Hematopoietic multipotent progenitor cell treated with erythropoietin and hydrocortisone succinate and interleukin-3 and kit ligand, for 8 days (in vitro differentiated cells): Measurements from ENCODE around the gene DYNLT1.
"Not testable (repeated sequence)": the region's sequence is repeated elsewhere in the genome, so short reads cannot be mapped to it uniquely, and the experiment has no call there.

ENCODE experiments used
- DNase-seq: peaks from one replicate; pipeline ENCODE4 v3.0.0-alpha.2; 2015

The DYNLT1 gene

DNA sequence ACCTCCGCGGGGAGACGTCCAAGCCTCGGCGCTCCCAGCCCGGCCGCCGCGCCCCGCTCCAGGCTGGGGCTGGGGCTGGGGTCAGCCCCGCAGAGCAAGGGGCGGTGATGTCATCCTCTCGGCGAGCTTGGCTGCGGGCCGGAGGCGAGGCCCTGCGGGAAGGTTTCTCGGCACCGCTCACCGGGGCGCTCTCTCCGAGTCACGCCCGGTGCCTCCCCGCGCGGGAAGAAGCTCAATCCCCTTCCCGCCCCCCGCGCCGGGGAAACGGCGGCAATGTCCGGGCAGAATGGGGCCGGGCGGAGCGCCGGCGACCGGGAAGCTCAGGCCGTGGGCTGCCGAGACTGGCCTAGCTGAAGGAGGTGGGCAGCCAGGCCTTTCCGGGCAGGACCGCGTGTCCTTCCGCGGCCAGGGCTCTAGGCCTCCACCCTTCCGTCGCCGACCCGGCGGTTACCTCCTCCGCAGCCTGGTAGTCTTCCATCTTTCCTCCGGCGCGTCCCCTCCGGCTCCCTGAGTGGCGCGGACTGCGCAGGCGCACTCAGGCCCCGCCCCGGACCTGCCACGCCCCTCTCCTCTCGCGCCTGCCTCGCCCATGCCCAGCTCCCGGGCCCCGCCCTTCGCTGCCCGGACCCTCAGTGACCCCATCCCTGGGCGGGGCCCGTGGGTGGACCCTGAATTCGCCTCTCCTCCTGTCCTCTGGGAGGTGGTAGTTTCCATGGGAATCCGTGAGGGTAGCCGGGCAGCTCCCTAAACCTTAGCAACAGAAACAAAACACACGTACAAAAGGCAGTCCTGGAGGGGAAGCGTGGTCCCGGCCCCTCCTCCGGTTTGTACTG is at the start of gene DYNLT1:
Gene DYNLT1, minus strand, starts transcription at position 513 of the 833 bp plus-strand sequence. Its CDS starts 35 bp downstream, at position 478.
- peak; percentile 86 for DNase-seq

DNA sequence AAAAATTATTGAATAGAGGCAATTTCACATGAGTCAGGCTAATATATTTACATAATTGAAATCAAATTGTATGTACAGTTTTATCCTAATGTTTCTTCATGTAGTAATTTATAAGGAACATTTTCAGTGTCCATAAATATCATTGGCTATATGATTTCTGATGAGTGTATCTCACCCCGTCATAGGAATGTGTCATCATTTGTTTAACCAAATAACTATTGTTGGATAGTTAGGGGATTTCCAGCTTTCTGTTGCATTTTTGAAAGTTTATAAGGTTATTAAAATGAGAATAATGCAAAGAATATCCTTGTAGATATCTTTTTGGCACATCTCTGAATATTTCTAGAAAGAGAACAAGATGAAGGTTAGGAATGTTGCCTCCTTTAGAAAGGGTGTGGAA is 44.3 kb upstream of the DYNLT1 start:
- no peak for DNase-seq

DNA sequence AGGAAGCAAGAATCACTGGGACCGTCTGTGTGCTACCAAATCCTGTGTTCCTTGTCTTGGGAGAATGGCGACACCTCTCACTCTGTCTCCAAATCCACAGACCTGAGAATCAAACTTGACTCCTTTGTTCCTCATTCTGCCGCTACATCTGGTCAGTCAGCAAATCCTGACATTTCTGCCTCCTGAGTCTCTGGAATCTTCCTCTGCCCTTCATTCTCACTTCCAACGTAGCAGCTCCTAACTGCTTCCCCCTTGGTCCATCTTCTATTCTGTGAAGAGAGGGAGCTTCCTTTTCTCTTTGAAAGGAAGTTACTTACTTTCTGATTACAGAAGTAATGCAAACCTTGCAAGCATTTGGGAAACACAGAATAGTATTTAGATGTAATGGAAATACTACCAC is 43.0 kb upstream of the DYNLT1 start:
- DNase-seq, result no peak

DNA sequence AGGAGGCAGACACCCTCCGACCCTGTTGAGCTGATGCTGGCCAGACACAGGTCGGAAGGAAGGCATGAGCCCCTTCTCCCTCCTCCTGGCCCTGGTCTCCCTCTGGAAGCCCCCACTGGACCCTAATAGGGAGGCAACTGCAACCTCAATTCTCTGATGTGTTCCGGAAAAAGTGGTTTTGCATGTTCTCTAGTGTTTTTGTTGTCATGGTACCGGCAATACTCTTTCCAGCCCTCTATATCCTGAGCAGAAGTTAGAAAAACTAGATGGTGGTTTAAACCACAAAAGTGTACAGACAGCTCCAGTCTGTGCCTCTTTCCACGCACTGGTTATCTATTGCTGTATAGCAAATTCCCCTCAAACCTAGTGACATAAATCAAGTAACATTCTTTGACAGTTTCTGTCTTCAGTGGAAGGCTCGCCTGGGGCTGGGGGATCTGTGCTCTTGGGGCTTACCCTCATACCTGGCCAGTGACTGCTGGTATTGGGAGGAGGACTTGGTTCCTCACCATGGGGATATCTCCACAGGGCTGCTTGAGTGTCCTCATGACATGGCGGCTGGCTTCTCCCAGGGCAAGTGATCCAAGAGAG is 42.3 kb upstream of the DYNLT1 start:
- DNase-seq, result peak; percentile 23

DNA sequence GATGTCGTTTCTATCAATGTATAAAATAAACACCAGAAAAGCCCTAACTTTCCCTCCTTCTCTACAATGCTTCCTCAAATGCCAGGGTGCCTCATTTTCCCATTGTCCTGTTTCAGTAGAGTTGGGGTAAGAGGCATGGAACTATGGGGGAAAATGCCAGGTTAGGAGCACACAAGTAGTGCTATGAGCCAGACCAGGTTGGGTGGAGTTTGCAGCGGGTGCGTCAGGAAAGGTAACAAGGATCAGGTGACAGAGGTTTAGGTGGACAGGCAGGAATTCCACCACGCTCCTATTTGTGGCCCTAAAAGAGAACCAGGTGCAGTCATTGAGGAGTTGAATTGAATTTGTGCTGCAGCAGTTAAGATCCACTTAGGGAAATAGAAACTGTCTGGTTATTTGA is 41.8 kb upstream of the DYNLT1 start:
- DNase-seq, result no peak

DNA sequence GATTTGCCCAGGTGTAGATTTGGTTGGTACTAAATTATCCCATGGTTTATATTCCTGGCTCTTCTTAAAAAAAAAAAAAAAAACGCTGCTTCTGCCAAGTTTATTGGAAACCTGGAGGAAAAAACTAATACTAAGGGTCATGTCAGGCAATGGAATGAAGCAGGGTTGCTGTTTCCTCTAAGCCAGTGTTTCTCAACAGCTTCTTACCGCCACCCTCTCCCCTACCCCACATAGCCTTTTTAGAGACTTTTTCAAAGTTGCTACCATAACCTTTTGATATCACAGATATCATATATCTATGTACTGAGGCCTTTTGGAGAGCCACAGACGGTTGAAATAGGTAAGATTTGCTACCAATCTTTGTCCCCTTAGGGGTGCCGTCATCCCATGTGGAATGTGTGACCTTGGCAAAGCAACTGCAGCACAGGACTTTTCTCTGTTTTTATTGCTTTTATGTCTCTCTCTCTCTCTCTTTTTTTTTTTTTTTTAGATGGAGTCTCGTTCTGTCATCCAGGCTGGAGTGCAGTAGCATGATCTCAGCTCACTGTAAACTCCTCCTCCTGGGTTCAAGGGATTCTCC is 40.3 kb upstream of the DYNLT1 start:
- DNase-seq, result no peak

DNA sequence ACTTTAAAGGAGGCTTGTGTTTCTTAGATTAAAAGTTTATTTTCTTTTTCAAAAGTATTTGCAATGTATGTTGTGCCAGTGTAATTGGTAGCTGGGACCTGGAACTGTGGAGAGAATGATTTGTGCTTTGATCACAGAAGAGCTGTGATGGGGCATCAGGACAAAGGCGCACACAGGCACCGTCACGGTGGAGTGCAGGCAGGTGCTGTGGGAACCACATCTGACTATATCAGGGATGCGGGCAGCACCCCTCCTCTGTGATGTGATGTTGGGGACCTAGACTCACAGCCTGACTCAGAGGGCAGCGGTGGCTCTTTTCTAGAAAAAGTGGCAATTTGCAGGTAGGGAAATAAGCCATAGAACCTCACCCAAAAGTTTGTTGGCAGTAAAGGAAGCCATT is 39.8 kb upstream of the DYNLT1 start:
- DNase-seq, result no peak

DNA sequence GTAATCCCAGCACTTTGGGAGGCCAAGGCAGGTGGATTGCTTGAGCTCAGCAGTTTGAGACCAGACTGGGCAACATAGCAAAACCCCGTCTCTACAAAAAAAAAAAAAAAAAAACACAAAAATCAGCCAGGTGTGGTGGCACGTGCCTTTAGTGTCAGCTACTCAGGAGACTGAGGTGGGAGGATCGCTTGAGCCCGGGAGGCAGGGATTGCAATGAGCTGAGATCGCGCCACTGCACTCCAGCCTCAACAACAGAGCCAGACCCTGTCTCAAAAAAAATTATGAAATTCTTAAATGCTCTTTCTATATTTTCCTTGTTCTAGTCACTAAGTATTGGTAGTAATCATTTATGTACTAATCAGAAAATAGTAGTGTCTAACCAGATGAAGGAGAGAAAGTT is 35.9 kb upstream of the DYNLT1 start:
- DNase-seq, result no peak

DNA sequence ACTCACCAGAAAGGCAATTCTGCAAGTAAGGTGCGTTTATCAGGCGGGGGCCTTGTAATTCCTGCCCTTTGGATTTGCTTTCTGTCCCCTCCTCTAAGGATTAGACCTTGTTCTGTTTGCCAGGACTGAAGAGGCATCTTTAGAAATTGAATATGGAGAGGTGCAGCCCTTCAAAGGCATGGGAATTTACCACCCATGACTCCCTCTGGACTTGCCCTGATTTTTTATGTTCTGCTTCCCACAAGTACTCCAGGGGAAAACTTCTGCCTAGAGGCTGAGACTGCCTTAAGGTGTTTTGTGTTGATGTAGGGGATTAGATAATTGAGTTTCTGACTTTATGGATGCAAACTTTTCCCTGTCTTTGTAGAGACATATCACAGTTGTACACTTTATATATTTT is 35.5 kb upstream of the DYNLT1 start:
- no peak for DNase-seq

DNA sequence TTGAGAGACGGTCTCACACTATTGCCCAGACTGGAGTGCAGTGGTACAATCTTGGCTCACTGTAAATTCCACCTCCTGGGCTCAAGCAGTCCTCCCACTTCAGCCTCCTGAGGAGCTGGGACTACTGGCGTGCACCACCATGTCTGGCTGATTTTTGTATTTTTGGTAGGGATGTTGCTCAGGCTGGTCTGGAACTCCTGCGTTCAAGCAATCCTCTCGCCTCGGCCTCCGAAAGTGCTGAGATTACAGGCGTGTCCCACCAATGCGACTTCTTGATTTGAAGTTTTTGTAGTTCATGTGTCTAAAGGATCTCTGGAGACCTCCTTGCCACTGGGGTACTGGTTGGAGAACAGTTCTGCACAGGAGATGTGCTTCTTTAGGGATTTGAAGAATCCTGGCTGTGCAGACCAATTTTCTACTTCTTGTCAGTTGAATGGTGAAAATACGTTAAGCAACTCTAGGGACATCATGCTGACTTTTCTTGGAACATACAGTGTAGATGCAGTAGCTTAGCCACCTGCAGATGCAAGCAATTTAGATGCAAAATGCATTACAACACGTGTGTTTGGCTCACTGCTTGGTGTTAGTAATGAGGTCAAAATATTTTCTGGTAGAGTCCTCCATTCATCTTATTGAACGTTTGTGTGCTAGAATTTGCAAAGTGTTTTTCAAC is 33.5 kb upstream of the DYNLT1 start:
- DNase-seq, result no peak

DNA sequence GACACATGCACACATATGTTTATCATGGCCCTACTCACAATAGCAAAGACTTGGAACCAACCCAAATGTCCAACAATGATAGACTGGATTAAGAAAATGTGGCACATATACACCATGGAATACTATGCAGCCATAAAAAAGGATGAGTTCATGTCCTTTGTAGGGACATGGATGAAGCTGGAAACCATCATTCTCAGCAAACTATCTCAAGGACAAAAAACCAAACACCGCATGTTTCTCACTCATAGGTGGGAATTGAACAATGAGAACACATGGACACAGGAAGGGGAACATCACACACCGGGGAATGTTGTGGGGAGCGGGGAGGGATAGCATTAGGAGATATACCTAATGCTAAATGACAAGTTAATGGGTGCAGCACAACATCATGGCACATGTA is 32.6 kb upstream of the DYNLT1 start:
- DNase-seq, result not testable (repeated sequence)

DNA sequence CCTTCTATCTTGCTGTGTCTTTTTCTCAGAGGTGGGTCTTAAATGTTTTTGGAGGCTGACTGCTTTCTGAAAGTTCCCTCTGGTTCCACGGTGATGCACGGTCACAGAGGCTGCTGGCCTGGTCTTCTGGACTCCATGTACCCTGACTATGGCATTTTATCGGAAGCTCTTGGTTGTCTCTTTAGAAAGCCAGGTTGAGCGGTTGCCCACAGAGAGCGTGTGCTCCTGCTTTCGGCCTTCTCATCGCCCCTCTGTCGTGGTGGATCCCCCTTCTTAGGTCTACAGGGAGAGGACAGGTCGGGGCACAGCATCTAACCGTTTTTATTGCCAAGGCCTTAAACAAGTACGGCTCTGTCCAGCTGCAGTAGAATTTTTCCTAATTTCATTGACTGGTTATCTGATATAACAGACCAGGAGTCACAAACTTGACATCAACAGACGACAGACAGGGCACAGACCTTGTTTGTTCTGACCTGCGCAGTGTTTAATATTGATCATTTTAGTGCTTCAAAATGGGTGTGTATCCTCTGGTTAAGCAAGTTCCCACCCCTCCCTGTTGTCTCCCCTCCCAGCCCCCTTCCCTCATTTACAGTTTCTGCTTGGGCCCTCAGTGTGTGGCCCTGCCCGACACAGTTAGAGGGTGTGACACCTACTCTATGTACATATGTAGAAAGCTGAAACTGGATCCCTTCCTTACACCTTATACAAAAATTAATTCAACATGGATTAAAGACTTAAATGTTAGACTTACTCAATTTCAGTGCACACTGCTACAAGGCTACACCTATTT is 30.0 kb upstream of the DYNLT1 start:
- DNase-seq, result no peak

DNA sequence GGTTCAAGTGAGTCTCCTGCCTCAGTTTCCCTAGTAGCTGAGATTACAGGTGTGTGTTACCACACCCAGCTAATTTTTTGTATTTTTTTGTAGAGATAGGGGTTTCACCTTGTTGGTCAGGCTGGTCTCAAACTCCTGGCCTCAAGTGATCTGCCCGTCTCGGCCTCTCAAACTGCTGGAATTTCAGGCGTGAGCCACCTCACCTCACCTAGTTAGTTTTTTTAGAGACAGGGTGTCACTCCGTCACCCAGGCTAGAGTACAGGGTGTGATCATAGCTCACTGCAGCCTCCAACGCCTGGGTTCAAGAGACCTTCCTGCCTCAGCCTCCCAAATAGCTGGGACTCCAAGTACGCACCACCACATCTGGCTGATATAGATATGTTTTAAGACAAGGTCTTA is 28.2 kb upstream of the DYNLT1 start:
- no peak for DNase-seq

DNA sequence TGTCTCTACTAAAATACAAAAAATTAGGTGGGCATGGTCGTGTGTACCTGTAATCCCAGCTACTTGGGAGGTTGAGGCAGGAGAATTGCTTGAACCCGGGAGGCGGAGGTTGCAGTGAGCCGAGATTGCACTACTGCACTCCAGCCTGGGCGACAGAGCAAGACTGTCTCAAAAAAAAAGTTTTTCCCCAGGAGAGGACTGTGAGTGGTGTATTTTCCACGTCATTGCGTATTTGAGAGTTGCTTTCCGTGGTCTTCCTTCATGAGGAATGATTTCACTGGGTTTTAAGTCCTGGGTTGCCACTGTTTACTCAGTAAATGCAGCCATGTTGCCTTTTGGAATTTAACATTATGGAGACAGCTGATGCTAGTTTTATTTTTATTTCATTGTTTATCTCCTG is 27.6 kb upstream of the DYNLT1 start:
- not testable (repeated sequence) for DNase-seq

DNA sequence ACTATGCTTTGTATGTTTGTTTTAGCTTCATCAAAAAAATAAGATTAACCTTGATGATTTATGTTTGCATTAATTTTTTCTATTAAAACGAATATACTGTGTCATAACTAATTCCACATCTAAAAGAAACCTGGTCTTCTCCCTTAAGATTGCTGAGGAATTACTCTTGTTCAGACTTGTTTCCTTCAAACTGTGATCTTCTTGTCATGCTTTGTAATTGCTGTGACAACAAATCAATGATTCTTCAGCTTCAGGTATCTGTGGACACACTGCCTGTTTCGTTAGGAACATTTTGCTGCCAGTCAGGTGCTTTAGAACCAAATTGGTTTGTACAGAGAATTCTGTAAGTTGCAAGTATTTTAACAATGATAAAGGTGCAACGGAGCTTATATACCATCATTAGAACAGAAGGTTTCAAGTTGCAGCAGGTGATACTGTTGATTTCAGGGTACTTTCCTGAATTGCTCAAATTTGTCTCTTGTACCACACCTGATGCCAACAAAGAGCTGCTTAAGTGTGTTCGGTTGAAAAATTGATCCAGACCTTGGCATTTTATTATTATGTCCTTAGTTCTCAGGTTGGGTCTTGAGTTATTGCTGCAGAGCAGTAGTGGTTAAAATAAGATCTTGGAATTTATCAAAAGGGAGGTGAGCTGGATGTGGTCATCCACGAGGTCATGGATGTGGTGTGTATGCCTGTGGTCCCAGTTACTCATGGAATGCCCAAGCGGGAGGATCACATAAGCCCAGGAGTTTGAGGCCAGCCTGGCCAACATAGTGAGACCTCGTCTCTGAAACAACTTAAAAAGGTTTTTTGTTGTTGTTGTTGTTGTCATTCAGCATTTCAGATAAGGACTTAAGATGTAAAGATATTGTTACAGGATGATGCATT is 24.8 kb upstream of the DYNLT1 start:
- no peak for DNase-seq

DNA sequence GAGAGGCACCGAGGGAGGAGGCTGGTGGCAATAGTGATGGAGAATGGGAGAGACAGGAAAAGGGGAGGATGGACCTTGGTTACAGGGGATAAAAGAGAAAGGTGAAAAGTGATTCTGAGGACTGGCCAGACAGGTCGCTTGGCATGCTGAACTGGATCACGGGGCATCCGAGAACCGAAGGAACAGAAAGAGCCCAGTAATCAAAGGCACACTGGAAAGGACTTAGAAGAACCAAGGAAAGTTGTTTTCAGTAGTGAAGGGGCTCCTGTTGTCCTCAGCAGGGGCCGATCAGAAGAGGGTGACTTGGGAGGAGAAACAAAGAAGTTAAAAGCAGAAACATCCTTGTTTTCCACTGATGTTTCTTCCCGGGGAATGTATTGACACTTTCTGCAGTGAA is 24.2 kb upstream of the DYNLT1 start:
- DNase-seq, result no peak

DNA sequence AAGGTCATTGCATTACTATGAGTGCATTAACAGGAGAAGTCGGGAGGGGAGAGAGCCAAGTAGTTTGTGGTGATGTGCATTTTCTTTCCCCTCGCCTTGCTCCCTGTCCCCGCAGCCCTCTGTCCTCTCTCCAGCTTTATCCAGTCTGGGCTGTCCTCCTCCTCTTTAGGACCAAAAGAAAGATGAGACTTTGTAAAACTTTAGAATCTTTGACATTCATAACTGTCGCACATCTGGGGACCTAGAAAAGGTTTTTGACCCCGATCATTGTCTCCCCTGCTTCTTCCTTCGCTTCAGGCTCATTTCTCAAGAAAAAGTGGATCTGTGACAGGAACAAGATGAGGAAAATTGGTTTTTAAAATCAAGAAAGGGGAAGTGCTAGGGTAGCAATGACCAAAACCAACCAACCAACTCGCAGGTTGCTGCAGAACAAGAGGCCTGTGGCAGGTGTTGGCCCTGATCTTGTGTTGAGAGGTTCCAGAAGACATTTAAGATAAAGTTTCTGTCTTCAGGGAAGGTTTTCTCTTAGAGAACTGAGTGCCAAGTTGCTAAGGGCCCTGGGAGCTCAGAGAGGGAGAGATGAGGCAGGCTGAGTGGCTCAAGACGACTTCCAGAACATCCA is 22.9 kb upstream of the DYNLT1 start:
- DNase-seq, result no peak

DNA sequence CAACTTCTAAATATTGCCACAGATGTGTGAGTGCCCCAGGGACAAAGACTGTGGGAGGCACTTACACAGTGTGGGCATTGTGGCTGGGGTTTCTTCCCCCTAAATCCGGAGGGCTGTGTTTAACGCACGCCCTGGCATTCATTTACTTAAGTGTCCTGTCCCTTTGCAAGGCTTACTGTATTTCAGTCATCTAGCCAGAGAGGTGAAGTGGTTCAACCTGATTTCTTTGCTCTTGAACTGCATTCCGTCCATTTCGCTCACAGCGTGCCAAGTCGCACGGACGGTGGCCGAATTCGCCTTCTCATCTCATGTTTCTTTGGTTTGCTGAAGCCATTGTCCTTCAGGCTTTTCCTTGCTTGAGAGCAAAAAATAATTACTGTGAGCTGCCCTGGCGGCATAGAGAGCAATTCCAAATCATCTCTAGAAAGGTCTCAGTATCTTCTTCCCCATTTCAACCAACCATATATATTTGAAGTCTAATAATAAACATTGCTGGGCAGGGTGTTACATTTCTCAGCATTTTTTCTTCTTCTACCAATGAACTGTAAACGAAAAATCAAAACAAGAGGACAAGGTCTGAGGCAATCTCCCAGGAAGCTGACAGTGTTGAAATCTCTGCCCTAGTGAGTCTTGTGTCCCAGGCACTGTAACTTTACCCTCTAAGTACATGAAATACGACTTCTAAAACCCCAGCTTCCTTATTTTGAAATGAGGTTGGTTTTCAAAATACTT is 22.3 kb upstream of the DYNLT1 start:
- DNase-seq, result no peak

DNA sequence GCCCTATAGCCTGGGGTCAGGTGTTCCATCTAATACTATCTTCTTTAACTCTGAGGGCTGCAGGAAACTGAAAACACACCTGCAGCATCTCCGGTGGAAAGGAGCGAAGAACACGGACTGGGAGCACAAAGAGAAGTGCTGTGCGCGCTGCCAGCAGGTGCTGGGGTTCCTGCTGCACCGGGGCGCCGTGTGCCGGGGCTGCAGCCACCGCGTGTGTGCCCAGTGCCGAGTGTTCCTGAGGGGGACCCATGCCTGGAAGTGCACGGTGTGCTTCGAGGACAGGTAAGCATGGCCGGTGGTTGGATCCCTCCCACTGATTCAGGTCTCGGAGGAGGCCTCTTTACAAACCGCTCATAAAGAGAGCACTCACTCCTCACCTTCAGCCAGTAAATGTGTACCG is 20.8 kb upstream of the DYNLT1 start:
- DNase-seq, result no peak

DNA sequence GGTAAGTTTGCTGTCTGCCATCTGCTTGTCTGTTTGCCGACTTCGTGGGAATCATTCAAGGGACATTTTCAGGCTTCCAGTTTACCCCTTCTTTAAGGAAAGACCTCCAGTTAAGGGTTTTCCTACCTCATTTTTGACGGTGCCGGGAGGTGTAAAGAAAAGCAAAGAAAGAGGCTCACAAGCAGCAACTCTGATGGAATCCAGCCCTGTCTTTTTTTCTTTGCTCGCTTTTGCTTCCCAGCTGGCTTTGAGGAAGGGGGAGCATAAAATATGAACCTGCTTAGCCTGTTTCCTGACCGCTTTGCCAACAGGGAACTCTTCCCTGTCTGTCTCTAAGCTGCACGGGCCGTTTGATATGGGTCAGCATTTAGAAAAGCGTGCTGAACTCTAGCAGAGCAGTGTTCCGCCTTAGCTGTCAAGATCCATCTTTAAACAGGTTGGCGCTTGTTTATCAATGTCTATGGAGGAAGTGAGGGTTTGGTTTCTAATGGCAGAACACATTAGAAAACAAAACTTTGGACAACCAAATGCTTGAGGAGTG is 19.2 kb upstream of the DYNLT1 start:
- no peak for DNase-seq
